ENCODE data around the gene MSH5. TPM values are rescaled to one million over a fixed set of nuclear protein-coding genes. Genes with fewer than 3 reads are reported as not detected.

The MSH5 gene
- total and polyA plus RNA-seq, 9 of the 15 experiments (the other 6 are each of a cell fraction or from before 2014, with no cell fraction given), result 12.5 to 104 (median 46.6) TPM

- TF ChIP-seq ZMIZ1 (IDR thresholded peaks at IDR 0.05; ENCODE audit: low read depth in 2 of 2, low read length in 2 of 2), result no peak
- TF ChIP-seq BCOR (IDR thresholded peaks at IDR 0.05), result peak; percentile 49; the same call in 1 of the 2 replicates
- TF ChIP-seq, protein P1, sequence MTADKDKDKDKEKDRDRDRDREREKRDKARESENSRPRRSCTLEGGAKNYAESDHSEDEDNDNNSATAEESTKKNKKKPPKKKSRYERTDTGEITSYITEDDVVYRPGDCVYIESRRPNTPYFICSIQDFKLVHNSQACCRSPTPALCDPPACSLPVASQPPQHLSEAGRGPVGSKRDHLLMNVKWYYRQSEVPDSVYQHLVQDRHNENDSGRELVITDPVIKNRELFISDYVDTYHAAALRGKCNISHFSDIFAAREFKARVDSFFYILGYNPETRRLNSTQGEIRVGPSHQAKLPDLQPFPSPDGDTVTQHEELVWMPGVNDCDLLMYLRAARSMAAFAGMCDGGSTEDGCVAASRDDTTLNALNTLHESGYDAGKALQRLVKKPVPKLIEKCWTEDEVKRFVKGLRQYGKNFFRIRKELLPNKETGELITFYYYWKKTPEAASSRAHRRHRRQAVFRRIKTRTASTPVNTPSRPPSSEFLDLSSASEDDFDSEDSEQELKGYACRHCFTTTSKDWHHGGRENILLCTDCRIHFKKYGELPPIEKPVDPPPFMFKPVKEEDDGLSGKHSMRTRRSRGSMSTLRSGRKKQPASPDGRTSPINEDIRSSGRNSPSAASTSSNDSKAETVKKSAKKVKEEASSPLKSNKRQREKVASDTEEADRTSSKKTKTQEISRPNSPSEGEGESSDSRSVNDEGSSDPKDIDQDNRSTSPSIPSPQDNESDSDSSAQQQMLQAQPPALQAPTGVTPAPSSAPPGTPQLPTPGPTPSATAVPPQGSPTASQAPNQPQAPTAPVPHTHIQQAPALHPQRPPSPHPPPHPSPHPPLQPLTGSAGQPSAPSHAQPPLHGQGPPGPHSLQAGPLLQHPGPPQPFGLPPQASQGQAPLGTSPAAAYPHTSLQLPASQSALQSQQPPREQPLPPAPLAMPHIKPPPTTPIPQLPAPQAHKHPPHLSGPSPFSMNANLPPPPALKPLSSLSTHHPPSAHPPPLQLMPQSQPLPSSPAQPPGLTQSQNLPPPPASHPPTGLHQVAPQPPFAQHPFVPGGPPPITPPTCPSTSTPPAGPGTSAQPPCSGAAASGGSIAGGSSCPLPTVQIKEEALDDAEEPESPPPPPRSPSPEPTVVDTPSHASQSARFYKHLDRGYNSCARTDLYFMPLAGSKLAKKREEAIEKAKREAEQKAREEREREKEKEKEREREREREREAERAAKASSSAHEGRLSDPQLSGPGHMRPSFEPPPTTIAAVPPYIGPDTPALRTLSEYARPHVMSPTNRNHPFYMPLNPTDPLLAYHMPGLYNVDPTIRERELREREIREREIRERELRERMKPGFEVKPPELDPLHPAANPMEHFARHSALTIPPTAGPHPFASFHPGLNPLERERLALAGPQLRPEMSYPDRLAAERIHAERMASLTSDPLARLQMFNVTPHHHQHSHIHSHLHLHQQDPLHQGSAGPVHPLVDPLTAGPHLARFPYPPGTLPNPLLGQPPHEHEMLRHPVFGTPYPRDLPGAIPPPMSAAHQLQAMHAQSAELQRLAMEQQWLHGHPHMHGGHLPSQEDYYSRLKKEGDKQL (CRISPR knock-in tag; IDR thresholded peaks at IDR 0.05; ENCODE audit: borderline replicate concordance), result peak; percentile 74; the same call in 1 of the 2 replicates
- TF ChIP-seq SIN3B (IDR thresholded peaks at IDR 0.05; ENCODE audit: low read depth), result no peak
- TF ChIP-seq STAT5A (IDR thresholded peaks at IDR 0.05; ENCODE audit: borderline replicate concordance, low read length), result no peak
- no peak for TF ChIP-seq FOXA1 (IDR thresholded peaks at IDR 0.05; ENCODE audit: borderline replicate concordance)
- no peak for TF ChIP-seq TAF1 (IDR thresholded peaks at IDR 0.05; ENCODE audit: control insufficient read depth, extremely low read depth, insufficient read depth, low read length, severe bottlenecking)
- no peak for TF ChIP-seq IFI16 (CRISPR knock-in tag; IDR thresholded peaks at IDR 0.05)
- TF ChIP-seq ZNF41 (CRISPR knock-in tag; conservative IDR thresholded peaks at IDR 0.05), result no peak
- TF ChIP-seq BCL6 (CRISPR knock-in tag; IDR thresholded peaks at IDR 0.05), result no peak
- TF ChIP-seq RUNX1 (IDR thresholded peaks at IDR 0.05; ENCODE audit: low read depth), result no peak
- TF ChIP-seq, protein P2, sequence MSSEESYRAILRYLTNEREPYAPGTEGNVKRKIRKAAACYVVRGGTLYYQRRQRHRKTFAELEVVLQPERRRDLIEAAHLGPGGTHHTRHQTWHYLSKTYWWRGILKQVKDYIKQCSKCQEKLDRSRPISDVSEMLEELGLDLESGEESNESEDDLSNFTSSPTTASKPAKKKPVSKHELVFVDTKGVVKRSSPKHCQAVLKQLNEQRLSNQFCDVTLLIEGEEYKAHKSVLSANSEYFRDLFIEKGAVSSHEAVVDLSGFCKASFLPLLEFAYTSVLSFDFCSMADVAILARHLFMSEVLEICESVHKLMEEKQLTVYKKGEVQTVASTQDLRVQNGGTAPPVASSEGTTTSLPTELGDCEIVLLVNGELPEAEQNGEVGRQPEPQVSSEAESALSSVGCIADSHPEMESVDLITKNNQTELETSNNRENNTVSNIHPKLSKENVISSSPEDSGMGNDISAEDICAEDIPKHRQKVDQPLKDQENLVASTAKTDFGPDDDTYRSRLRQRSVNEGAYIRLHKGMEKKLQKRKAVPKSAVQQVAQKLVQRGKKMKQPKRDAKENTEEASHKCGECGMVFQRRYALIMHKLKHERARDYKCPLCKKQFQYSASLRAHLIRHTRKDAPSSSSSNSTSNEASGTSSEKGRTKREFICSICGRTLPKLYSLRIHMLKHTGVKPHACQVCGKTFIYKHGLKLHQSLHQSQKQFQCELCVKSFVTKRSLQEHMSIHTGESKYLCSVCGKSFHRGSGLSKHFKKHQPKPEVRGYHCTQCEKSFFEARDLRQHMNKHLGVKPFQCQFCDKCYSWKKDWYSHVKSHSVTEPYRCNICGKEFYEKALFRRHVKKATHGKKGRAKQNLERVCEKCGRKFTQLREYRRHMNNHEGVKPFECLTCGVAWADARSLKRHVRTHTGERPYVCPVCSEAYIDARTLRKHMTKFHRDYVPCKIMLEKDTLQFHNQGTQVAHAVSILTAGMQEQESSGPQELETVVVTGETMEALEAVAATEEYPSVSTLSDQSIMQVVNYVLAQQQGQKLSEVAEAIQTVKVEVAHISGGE (CRISPR knock-in tag; IDR thresholded peaks at IDR 0.05), result no peak
- peak; percentile 4 for TF ChIP-seq ZNF146 (CRISPR knock-in tag; IDR thresholded peaks at IDR 0.05; ENCODE audit: unreplicated experiment)
- TF ChIP-seq NEUROD1 (IDR thresholded peaks at IDR 0.05; ENCODE audit: borderline replicate concordance, low read depth, low read length, partially characterized antibody), result no peak
- TF ChIP-seq POLR2A (conservative IDR thresholded peaks at IDR 0.05), result peak; percentile 86
These were observed 55.2 kb downstream of the MSH5 start (continued) for GRCh38 chr6:31794866-31795615.
